Bronchial epithelial cell (primary cell): ENCODE measurements around the gene PCDHGA10. TPM values are rescaled to one million over a fixed set of nuclear protein-coding genes. Genes with fewer than 3 reads are reported as not detected.
"Not testable (repeated sequence)": the region's sequence is repeated elsewhere in the genome, so short reads cannot be mapped to it uniquely, and the experiment has no call there.

Source experiments
- DNase-seq: peaks from one replicate; pipeline ENCODE4 v3.0.0-alpha.2; 2010; ENCODE audit warnings: low read depth
- FAIRE-seq: peaks from 2 replicates; lab custom pipeline; 2011; peaks lifted over from hg19 to GRCh38; lab: Jason Lieb, UNC
- H3K27me3 ChIP-seq: 2 replicates; pipeline ENCODE4 v1.5.1; 2011; ENCODE audit warnings: low read length; ENCODE audit not compliant: control insufficient read depth, insufficient read depth
- H3K36me3 ChIP-seq: 2 replicates; pipeline ENCODE4 v1.5.1; 2011; ENCODE audit warnings: low read length; ENCODE audit not compliant: control insufficient read depth, insufficient read depth
- H3K4me3 ChIP-seq: 2 replicates; pipeline ENCODE4 v1.5.1; 2011; ENCODE audit warnings: mild to moderate bottlenecking, low read depth, low read length, control low read depth
- CTCF ChIP-seq: IDR thresholded peaks from 2 replicates; pipeline ENCODE4 v1.5.1; 2011; ENCODE audit warnings: mild to moderate bottlenecking, moderate library complexity, low read length, control low read depth, inconsistent platforms; ENCODE audit not compliant: insufficient read depth, severe bottlenecking
- total RNA-seq: library from RNA; depleted of rRNA; stranded (reverse); fragments of >200 nt; gene quantifications from 2 replicates; pipeline ENCODE4 v1.2.1, GENCODE V29; 2014

The PCDHGA10 gene
- total RNA-seq, 1 donor from 2014 or later: 2.1 TPM

GRCh38 chr5:141411575-141411974, 1.2 kb upstream of the PCDHGA10 start:
- no peak for DNase-seq
- no peak for FAIRE-seq
- no peak overlapping the region for H3K4me3 ChIP-seq
- H3K27me3 ChIP-seq: peaks cover 2% of the 10 kb centered on the region
- TF ChIP-seq CTCF: no peak
- no peaks in the 10 kb centered on the region for H3K36me3 ChIP-seq

- DNase-seq: no peak
- FAIRE-seq: no peak
- Histone ChIP-seq H3K4me3 (peak overlapping the region; percentile 35), H3K27me3 (peaks cover 2% of the 10 kb centered on the region), H3K36me3 (no peaks in the 10 kb centered on the region)
- TF ChIP-seq CTCF: no peak
Measured at GRCh38 chr5:141413540-141414069, 818 bp downstream of the PCDHGA10 start.

GRCh38 chr5:141414548-141415274, 1.9 kb downstream of the PCDHGA10 start:
- peak; percentile 7 for FAIRE-seq
- H3K27me3 ChIP-seq, H3K4me3 ChIP-seq, H3K36me3 ChIP-seq, DNase-seq: not testable (repeated sequence)

- H3K27me3 ChIP-seq, H3K4me3 ChIP-seq, H3K36me3 ChIP-seq, DNase-seq, FAIRE-seq: not testable (repeated sequence)
Measured at GRCh38 chr5:141415275-141415618, 2.5 kb downstream of the PCDHGA10 start.

- H3K36me3 ChIP-seq, H3K27me3 ChIP-seq, FAIRE-seq: not testable (repeated sequence)
- peak; percentile 63 for DNase-seq
- H3K4me3 ChIP-seq: peak within 1 kb of the TSS; percentile 37
- peak; percentile 73 for TF ChIP-seq CTCF
Measured at GRCh38 chr5:141417494-141418172, 4.8 kb downstream of the PCDHGA10 start, which contains the start of gene PCDHGB7. TSS of gene PCDHGB7 (plus strand) at chr5:141417677. CDS start at chr5:141417860, 183 bp downstream.

GRCh38 chr5:141419074-141419880, 6.5 kb downstream of the PCDHGA10 start:
- no peaks in the 10 kb centered on the region for H3K36me3 ChIP-seq
- no peak overlapping the region for H3K4me3 ChIP-seq
- H3K27me3 ChIP-seq: peaks cover 5% of the 10 kb centered on the region
- TF ChIP-seq CTCF: no peak
- DNase-seq (no peak), FAIRE-seq (no peak)
